Right lobe of liver (tissue), 6 donors: ENCODE data around the gene COL23A1. TPM values are rescaled to one million over a fixed set of nuclear protein-coding genes. Genes with fewer than 3 reads are reported as not detected.
A peak's percentile ranks its signal among the peaks of the same experiment; 100 is the strongest.

Experiments
- ATAC-seq, 4 donors: fragments of 200-7000 bp; cut with Tn5 transposase; one replicate each; pipeline ENCODE4 v1.9.1; 2020; ENCODE audit warnings: mild to moderate bottlenecking in 4 of 4, moderate library complexity in 4 of 4
- DNase-seq, 3 donors: peaks; one replicate each; pipeline ENCODE4 v3.0.0-alpha.2; 2020
- H3K27ac ChIP-seq, 3 donors: fragments of 200-600 bp; one replicate each; pipeline ENCODE4 v1.8.0; 2022
- H3K27me3 ChIP-seq, 2 donors: fragments of 200-600 bp; one replicate each; pipeline ENCODE4 v1.8.0; 2022
- H3K36me3 ChIP-seq, 4 donors: fragments of 200-600 bp; sonication (generic) in 1 of 4; one replicate each; pipeline versions ENCODE4 v1.5.1 to v1.8.0; 2017 to 2022; ENCODE audit warnings: control low read depth in 1 of 4
- H3K4me1 ChIP-seq, 4 donors: fragments of 200-600 bp; sonication (generic) in 1 of 4; one replicate each; pipeline versions ENCODE4 v1.5.1 to v1.8.0; 2017 to 2022; ENCODE audit warnings: control low read depth in 1 of 4
- H3K4me3 ChIP-seq, 3 donors: fragments of 200-600 bp; one replicate each; pipeline ENCODE4 v1.8.0; 2022
- H3K9me3 ChIP-seq, 4 donors: fragments of 200-600 bp; sonication (generic) in 1 of 4; one replicate each; pipeline versions ENCODE4 v1.5.1 to v1.8.0; 2017 to 2022; ENCODE audit warnings: control low read depth in 1 of 4
- POLR2A ChIP-seq: fragments of 450-650 bp; IDR thresholded peaks from one replicate; pipeline ENCODE4 v1.6.1; 2017; ENCODE audit warnings: antibody characterized with exemption, mild to moderate bottlenecking
- WGBS: methylation state at CpG from one replicate; pipeline ENCODE4 v1.1.6; 2018; ENCODE audit warnings: low coverage, low lambda C conversion rate; ENCODE audit not compliant: insufficient coverage; ENCODE audit errors: missing lambda C conversion rate; 5-methylcytosine and 5-hydroxymethylcytosine counted together
- intact Hi-C, 2 donors: fragments of 100-400 bp; cut with DNase I; formaldehyde crosslinking; loops; one replicate each; pipeline versions ENCODE4 v1.11.2 to v1.14.1; 2022
- total RNA-seq, 6 experiments: library from RNA; depleted of rRNA in 2 of 6; stranded (reverse); fragments of >200 nt in 2 of 6; fragmentation: NEBNext Ultra II Directional in 3 of 6; extraction: Animal tissue kit (Norgen Biotek cat#: 25700) in 3 of 6; gene quantifications; one replicate each; pipeline versions ENCODE4 v1.1.0 to v1.2.4, GENCODE V29; 2016 to 2023
- TF ChIP-seq, protein P1 (sequence below), 4 donors: fragments of 200-600 bp in 3 of 4; fragments of 450-650 bp in 1 of 4; IDR thresholded peaks; one replicate each; pipeline versions ENCODE4 v1.5.1 to v1.8.0; 2016 to 2022; ENCODE audit warnings: antibody characterized with exemption in 4 of 4, mild to moderate bottlenecking in 2 of 4
- donor health status: DM: no; HTN: yes; CAD: no.
- donor health status: DM: no; HTN: no; CAD: no.
- donor health status: DM: no; HTN: no; CAD: no.
- donor health status: DM: no; HTN: yes; CAD: no.
- donor health status: DM: no; HTN: yes; CAD: no.

The COL23A1 gene
- total RNA-seq, 6 experiments from 2014 or later = 0.25 to 1.2 (median 0.50) TPM

DNA sequence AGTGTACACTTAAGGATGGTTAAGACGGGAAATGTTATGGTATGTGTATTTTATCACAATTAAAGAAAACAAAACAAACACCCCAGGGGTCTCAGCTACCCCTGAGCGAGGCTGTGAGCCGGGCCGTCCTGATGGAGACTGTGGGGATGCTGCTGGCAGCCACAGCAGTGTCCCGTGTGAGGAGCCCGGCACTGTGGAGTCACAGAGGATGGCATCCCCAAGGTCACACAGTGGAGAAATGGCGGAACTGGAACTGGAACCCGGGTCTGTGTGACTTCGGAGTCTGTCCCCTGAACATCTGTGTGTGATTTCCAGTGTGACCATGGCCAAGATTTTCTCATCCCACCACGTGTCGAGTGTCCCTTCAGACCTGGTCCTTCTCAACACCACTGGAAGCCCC, 276.9 kb downstream of the COL23A1 start:
- ATAC-seq (no peak), DNase-seq (peak in 2 of 3 donors; percentile 12 to 43)
- intact Hi-C loops = no loop called here
- WGBS = 73% methylated on average over 2 of the region's 11 CpGs
- no peaks in the 10 kb centered on the region for H3K4me1 ChIP-seq
- no peak overlapping the region for H3K4me3 ChIP-seq
- H3K36me3 ChIP-seq = no peaks in the 10 kb centered on the region
- H3K9me3 ChIP-seq = no peaks in the 10 kb centered on the region
- no peaks in the 10 kb centered on the region for H3K27me3 ChIP-seq
- no peak overlapping the region for H3K27ac ChIP-seq
- TF ChIP-seq, protein P1, sequence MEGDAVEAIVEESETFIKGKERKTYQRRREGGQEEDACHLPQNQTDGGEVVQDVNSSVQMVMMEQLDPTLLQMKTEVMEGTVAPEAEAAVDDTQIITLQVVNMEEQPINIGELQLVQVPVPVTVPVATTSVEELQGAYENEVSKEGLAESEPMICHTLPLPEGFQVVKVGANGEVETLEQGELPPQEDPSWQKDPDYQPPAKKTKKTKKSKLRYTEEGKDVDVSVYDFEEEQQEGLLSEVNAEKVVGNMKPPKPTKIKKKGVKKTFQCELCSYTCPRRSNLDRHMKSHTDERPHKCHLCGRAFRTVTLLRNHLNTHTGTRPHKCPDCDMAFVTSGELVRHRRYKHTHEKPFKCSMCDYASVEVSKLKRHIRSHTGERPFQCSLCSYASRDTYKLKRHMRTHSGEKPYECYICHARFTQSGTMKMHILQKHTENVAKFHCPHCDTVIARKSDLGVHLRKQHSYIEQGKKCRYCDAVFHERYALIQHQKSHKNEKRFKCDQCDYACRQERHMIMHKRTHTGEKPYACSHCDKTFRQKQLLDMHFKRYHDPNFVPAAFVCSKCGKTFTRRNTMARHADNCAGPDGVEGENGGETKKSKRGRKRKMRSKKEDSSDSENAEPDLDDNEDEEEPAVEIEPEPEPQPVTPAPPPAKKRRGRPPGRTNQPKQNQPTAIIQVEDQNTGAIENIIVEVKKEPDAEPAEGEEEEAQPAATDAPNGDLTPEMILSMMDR (IDR thresholded peaks at IDR 0.05) = no peak
- no peak for TF ChIP-seq POLR2A

DNA sequence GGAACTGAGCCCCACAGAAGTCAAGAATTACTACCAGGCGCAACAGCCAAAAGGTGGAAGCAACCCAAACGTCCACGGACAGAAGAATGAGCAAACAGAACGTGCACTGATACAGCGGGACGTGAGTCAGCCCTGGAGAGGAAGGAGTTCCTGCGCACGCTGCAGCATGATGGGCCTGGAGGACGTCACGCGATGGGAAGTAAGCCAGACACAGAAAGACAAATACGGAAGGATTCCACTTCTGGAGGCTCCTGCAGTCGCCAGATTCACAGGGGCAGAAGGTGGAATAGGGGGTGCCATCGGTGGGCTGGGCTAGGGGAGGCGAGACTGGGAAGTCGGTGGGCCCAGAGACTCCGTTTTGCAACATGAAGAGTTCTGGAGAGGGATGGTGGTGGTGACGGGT, 277.3 kb downstream of the COL23A1 start:
- H3K27me3 ChIP-seq = no peaks in the 10 kb centered on the region
- intact Hi-C loops = no loop called here
- no peak for TF ChIP-seq POLR2A
- TF ChIP-seq, protein P1 (IDR thresholded peaks at IDR 0.05) = no peak
- DNase-seq = peak in 2 of 3 donors; percentile 32 to 55
- H3K27ac ChIP-seq = no peak overlapping the region
- WGBS = 67% methylated on average over 18 of the region's 18 CpGs
- H3K9me3 ChIP-seq = no peaks in the 10 kb centered on the region
- no peaks in the 10 kb centered on the region for H3K36me3 ChIP-seq
- peak; percentile 41 to 70 (median 53) for ATAC-seq
- H3K4me1 ChIP-seq = no peaks in the 10 kb centered on the region
- no peak overlapping the region for H3K4me3 ChIP-seq

DNA sequence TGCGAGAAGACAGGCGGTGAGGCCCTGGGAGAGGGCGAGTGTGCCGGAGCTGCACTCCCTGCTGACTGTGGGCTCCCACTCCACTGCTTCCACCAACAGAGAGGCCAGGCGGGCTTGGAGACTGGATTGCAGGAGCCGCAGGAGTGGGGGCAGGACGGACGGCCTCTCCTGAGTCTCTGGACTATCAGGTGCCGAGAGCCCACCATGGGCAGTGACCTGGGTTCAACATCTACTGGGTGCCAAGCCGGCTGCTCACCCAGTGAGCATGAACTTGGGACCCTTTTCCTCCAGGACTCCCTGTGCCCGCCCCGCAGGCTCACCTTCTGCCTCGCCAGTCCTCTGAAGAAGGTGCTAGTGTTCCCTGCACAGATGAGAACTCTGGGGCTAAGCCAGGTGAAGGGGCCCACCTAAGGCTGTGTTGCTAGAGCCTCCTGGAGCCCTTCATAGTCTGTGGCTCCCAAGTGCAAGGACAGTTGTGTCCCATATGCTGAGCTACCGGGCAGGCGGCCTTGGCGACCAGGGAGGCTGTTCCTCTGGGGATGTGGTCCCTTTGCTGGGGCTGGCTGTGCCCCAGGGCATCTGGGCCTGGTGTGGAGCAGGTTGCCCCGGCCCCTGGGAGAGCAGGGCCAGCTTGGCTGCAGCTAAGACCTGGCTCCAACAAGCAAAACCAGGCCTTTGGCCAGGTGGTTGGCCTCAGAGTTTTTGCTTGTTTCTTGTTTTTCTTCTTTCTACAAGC, 279.9 kb downstream of the COL23A1 start:
- TF ChIP-seq POLR2A = no peak
- TF ChIP-seq, protein P1 (IDR thresholded peaks at IDR 0.05) = no peak
- DNase-seq (peak; percentile 13 to 49 (median 39)), ATAC-seq (no peak)
- no peak overlapping the region for H3K4me3 ChIP-seq
- H3K36me3 ChIP-seq = no peaks in the 10 kb centered on the region
- intact Hi-C loops = no loop called here
- H3K27ac ChIP-seq = no peak overlapping the region
- WGBS = no CpG with 5 or more reads among the region's 17 CpGs
- H3K27me3 ChIP-seq = no peaks in the 10 kb centered on the region
- H3K9me3 ChIP-seq = no peaks in the 10 kb centered on the region
- no peaks in the 10 kb centered on the region for H3K4me1 ChIP-seq

DNA sequence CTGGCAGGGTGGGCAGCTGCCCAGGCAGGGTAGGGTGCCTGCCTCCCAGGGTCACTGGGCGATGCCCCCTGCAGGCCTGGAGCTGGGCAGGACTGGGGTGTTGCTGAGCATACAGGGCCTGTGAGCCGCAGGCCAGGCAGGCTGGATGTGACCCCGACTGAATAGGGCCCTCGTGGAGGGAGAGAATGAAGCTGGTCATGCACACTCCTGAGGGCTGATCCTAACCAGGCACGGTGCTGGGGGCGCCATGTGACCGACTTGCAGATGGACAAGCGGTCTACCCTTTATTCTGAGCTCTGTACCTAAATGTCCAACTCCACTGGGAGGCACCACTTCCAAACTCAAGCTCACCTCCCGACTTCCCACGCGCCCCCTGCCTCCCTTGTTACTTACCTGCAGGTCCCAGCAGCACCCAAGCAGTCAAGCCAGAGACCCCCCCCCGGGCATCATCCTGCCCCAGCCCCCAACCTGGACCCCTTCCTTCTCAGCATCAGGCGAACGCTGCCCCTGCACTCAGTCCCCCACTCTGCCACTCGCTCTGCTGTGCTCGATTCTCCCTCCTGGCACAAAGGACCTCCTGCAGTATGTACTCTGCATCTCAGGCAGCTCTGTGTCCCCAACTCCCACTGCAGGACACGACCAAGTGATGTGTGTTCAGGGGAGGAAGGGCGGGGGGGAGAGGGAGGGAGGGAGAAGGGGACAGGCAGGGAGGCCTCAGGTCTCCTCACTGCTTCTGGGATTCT, 280.8 kb downstream of the COL23A1 start:
- Histone ChIP-seq H3K4me1 (no peaks in the 10 kb centered on the region), H3K4me3 (no peak overlapping the region), H3K36me3 (no peaks in the 10 kb centered on the region), H3K27me3 (no peaks in the 10 kb centered on the region), H3K9me3 (no peaks in the 10 kb centered on the region), H3K27ac (no peak overlapping the region)
- DNase-seq = peak; percentile 1 to 53 (median 39)
- peak; percentile 35 to 53 (median 41) for ATAC-seq
- 77% methylated on average over 5 of the region's 18 CpGs for WGBS
- intact Hi-C loops = no loop called here
- TF ChIP-seq POLR2A = no peak
- TF ChIP-seq, protein P1 (IDR thresholded peaks at IDR 0.05) = peak in 1 of 4 donors; percentile 16
